Activated CD4-positive, alpha-beta T cell treated with anti-CD3 and anti-CD28 coated beads, Interleukin-2, amount 10 ng/mL, durations not matched to agents 7 days and 5 days (primary cell): ENCODE data around the gene ACSS1. TPM values are rescaled to one million over a fixed set of nuclear protein-coding genes. Genes with fewer than 3 reads are reported as not detected.

Experiments used
- CTCF ChIA-PET: fragments of 350-600 bp; sonication (Branson Sonifier 250); formaldehyde crosslinking; loops from one replicate; lab custom pipeline; 2021; ENCODE audit warnings: antibody characterized with exemption; lab: Charles Lee
- POLR2A ChIA-PET: fragments of 350-600 bp; sonication (Branson Sonifier 250); formaldehyde crosslinking; loops from one replicate; lab custom pipeline; 2021; ENCODE audit warnings: antibody characterized with exemption; lab: Charles Lee
- DNase-seq: peaks from one replicate; pipeline ENCODE4 v3.0.0-alpha.2; 2020
- H3K27ac Mint-ChIP-seq: one replicate; pipeline ENCODE4 v1.8.0; 2021; ENCODE audit warnings: mild to moderate bottlenecking, moderate library complexity, mixed read lengths
- H3K27me3 Mint-ChIP-seq: one replicate; pipeline ENCODE4 v1.8.0; 2021; ENCODE audit warnings: mixed read lengths
- H3K36me3 Mint-ChIP-seq: one replicate; pipeline ENCODE4 v1.8.0; 2021; ENCODE audit warnings: low read depth, mixed read lengths
- H3K4me1 Mint-ChIP-seq: one replicate; pipeline ENCODE4 v1.8.0; 2021; ENCODE audit warnings: mixed read lengths
- H3K4me3 Mint-ChIP-seq: one replicate; pipeline ENCODE4 v1.8.0; 2021; ENCODE audit warnings: mild to moderate bottlenecking, moderate library complexity, mixed read lengths
- H3K9me3 Mint-ChIP-seq: one replicate; pipeline ENCODE4 v1.8.0; 2021; ENCODE audit warnings: mixed read lengths
- total RNA-seq, 2 experiments: library from RNA; stranded (reverse); gene quantifications; one replicate each; pipeline ENCODE4 v1.2.3, GENCODE V29; 2021

ACSS1 gene
- total RNA-seq, 2 experiments from 2014 or later = 41.1 to 54.1 TPM

DNA sequence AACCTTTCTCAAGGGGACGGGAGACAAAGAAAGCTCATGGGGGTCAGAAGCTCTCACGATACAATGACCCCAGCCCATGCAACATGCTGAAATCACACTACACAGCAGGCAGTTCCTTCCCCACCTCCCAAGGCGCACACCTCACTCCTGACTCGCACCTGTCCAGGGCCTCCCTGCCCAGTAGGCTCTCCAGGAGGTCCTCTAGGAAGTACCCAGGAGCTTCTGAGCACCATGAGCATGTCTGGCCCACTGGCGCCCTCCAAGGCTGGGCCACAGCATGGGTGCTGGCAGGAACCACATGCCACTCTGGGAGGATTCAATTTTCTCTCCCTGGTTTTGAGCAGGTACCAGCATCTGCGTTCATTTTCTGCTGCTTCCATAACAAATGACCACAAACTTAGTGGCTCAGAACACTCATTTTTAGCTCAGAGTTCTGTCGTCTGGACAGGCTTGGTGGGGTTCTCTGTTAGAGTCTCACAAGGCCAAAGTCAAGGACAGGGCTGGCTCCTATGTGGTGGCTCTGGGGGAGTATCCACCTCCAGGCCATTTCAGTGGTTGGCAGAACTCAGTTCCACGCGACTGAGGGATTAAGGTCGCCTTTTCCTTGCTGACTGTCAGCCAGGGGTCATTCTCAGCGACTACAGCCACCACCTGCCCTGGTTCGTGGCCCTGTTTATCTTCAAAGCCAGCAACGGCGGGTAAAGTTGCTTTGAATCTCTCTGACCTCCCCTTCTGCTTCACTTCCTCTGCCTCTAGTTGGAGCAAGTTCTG, 32.7 kb downstream of the ACSS1 start:
- H3K27me3 Mint-ChIP-seq = no peaks in the 10 kb centered on the region
- H3K27ac Mint-ChIP-seq = no peak overlapping the region
- CTCF ChIA-PET = interaction anchor here (1.6 kb wide), 1 partner anchor 19 kb away, joined by 3 read pairs; no protein-coding TSS in a partner anchor
- POLR2A ChIA-PET = no interaction called here
- DNase-seq = no peak
- H3K36me3 Mint-ChIP-seq = peaks cover 10% of the 10 kb centered on the region
- H3K4me3 Mint-ChIP-seq = no peak overlapping the region
- no peaks in the 10 kb centered on the region for H3K9me3 Mint-ChIP-seq
- H3K4me1 Mint-ChIP-seq = no peaks in the 10 kb centered on the region

DNA sequence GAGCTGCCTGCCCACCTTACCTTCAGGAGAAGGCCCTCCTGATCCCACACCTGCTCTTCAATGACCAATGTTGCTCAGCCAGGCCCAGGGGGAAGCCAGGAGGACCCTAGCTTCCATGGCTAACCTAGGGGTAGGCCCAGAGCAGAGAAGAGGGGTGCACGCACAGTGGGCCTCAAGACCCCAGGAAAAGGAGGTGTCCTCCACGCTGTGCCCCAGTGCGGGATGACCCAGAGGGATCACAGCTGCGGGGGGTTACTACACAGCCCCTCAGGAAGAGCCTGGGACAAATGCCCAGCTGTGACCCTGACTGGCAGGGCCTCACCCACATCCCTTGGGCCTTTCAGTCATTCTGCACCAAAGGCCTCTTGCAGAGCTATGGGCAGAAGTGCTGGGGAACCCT, 33.8 kb downstream of the ACSS1 start:
- CTCF ChIA-PET = interaction anchor here (1.6 to 2.6 kb wide), 2 partner anchors 14 to 18 kb away, joined by 3 to 16 read pairs; no protein-coding TSS in a partner anchor
- Mint-ChIP-seq H3K27me3 (no peaks in the 10 kb centered on the region), H3K9me3 (no peaks in the 10 kb centered on the region), H3K36me3 (peaks cover 8% of the 10 kb centered on the region), H3K4me3 (no peak overlapping the region), H3K4me1 (no peaks in the 10 kb centered on the region), H3K27ac (no peak overlapping the region)
- no peak for DNase-seq
- POLR2A ChIA-PET = no interaction called here

GRCh38 chr20:25023356-25023755, 34.6 kb downstream of the ACSS1 start:
- Mint-ChIP-seq H3K9me3 (no peaks in the 10 kb centered on the region), H3K27me3 (no peaks in the 10 kb centered on the region), H3K4me3 (no peak overlapping the region), H3K4me1 (no peaks in the 10 kb centered on the region), H3K36me3 (peaks cover 4% of the 10 kb centered on the region), H3K27ac (no peak overlapping the region)
- POLR2A ChIA-PET = no interaction called here
- DNase-seq = no peak
- CTCF ChIA-PET = interaction anchor here (0.6 to 2.6 kb wide), 2 partner anchors 13 to 427 kb away, joined by 3 to 16 read pairs; no protein-coding TSS in a partner anchor

- no peak for DNase-seq
- no peaks in the 10 kb centered on the region for H3K27me3 Mint-ChIP-seq
- CTCF ChIA-PET = interaction anchor here (2.6 kb wide), 1 partner anchor 12 kb away, joined by 16 read pairs; no protein-coding TSS in a partner anchor
- peaks cover 4% of the 10 kb centered on the region for H3K36me3 Mint-ChIP-seq
- no peak overlapping the region for H3K27ac Mint-ChIP-seq
- H3K4me3 Mint-ChIP-seq = no peak overlapping the region
- H3K4me1 Mint-ChIP-seq = no peaks in the 10 kb centered on the region
- H3K9me3 Mint-ChIP-seq = no peaks in the 10 kb centered on the region
- POLR2A ChIA-PET = no interaction called here
Observed at GRCh38 chr20:25022680-25023079, 35.3 kb downstream of the ACSS1 start.

- H3K4me1 Mint-ChIP-seq = no peaks in the 10 kb centered on the region
- H3K27ac Mint-ChIP-seq = no peak overlapping the region
- no peaks in the 10 kb centered on the region for H3K27me3 Mint-ChIP-seq
- no peaks in the 10 kb centered on the region for H3K9me3 Mint-ChIP-seq
- CTCF ChIA-PET = no interaction called here
- no peaks in the 10 kb centered on the region for H3K36me3 Mint-ChIP-seq
- DNase-seq = no peak
- no peak overlapping the region for H3K4me3 Mint-ChIP-seq
- POLR2A ChIA-PET = no interaction called here
Observed at GRCh38 chr20:25021336-25021735, 36.6 kb downstream of the ACSS1 start.

DNA sequence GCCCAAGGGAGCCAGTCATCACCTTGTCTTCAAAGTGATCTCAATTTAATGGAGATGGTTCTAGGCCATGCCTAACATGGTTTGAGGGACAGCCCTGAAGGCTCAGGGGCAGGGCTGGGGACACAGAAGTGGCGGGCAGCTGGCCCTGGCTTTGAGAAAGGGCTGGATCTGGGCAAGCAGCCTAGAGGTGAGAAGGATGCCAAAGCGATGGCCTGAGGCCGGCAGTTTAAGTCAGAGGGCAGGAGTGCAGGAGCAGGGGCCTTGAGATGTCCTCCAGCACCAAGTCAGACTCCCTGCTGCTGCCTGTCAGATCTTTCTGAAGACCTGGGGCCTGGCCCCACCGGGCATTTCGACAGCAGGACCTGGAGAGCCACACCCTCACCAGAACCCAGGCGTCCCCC, 37.0 kb downstream of the ACSS1 start:
- Mint-ChIP-seq H3K4me3 (no peak overlapping the region), H3K27ac (no peak overlapping the region), H3K4me1 (no peaks in the 10 kb centered on the region), H3K36me3 (no peaks in the 10 kb centered on the region), H3K27me3 (no peaks in the 10 kb centered on the region), H3K9me3 (no peaks in the 10 kb centered on the region)
- POLR2A ChIA-PET = interaction anchor here (0.5 kb wide), 1 partner anchor 135 kb away, joined by 5 read pairs; no protein-coding TSS in a partner anchor
- no peak for DNase-seq
- CTCF ChIA-PET = no interaction called here

- Mint-ChIP-seq H3K36me3 (no peaks in the 10 kb centered on the region), H3K9me3 (no peaks in the 10 kb centered on the region), H3K4me1 (no peaks in the 10 kb centered on the region), H3K27ac (no peak overlapping the region), H3K4me3 (no peak overlapping the region), H3K27me3 (no peaks in the 10 kb centered on the region)
- ChIA-PET POLR2A (interaction anchor here (0.5 kb wide), 1 partner anchor 134 kb away, joined by 5 read pairs; no protein-coding TSS in a partner anchor), CTCF (no interaction called here)
- no peak for DNase-seq
Observed at GRCh38 chr20:25020345-25020744, 37.6 kb downstream of the ACSS1 start.

- H3K36me3 Mint-ChIP-seq = no peaks in the 10 kb centered on the region
- no peak overlapping the region for H3K27ac Mint-ChIP-seq
- ChIA-PET CTCF (interaction anchor here (0.6 kb wide), 1 partner anchor 204 kb away, joined by 3 read pairs; no protein-coding TSS in a partner anchor), POLR2A (no interaction called here)
- H3K27me3 Mint-ChIP-seq = no peaks in the 10 kb centered on the region
- no peaks in the 10 kb centered on the region for H3K9me3 Mint-ChIP-seq
- H3K4me3 Mint-ChIP-seq = no peak overlapping the region
- DNase-seq = no peak
- no peaks in the 10 kb centered on the region for H3K4me1 Mint-ChIP-seq
Observed at GRCh38 chr20:25019381-25020155, 38.4 kb downstream of the ACSS1 start.

DNA sequence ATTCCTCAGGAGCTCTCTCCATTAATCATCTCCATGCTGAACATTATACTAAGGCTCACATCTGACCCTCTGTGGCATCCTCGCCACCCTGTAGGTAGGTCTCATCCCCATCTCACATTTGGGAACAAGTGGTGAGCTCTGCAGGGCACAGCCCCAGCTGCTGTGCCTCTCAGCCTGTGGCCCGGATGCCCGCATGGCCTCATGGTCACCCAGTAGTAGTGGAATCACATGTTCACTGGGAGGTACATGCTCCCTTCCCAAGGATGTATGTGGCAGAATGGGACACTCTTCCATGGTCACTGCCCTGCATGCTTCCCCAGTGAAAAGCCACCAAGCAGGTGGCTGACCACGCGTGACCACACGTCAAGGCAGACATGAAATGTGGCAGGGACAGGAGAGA, 39.1 kb downstream of the ACSS1 start:
- DNase-seq = no peak
- no peaks in the 10 kb centered on the region for H3K36me3 Mint-ChIP-seq
- ChIA-PET CTCF (no interaction called here), POLR2A (no interaction called here)
- H3K4me3 Mint-ChIP-seq = no peak overlapping the region
- H3K27ac Mint-ChIP-seq = no peak overlapping the region
- no peaks in the 10 kb centered on the region for H3K27me3 Mint-ChIP-seq
- no peaks in the 10 kb centered on the region for H3K4me1 Mint-ChIP-seq
- no peaks in the 10 kb centered on the region for H3K9me3 Mint-ChIP-seq

DNA sequence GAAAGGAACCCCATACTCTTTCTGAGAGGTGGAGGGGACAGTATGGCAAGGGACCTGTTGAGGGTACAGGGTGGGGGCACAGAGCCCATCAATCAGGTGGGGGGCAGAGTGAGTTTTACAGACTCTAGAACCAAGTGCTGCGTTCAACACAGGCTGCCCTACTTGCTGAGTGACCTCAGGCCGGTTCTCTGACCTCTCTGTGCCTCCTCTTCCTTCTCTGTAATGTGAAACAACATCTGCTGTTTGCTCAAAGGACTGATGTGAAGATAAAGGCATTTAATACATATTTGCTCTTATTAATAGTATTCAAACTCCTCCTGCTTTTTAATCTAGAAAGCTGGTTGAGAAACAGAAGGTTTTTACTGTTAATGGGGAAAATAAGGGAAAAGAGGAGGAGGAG, 39.5 kb downstream of the ACSS1 start:
- Mint-ChIP-seq H3K27me3 (no peaks in the 10 kb centered on the region), H3K36me3 (no peaks in the 10 kb centered on the region), H3K4me3 (no peak overlapping the region), H3K4me1 (no peaks in the 10 kb centered on the region), H3K9me3 (no peaks in the 10 kb centered on the region), H3K27ac (no peak overlapping the region)
- DNase-seq = no peak
- ChIA-PET POLR2A (no interaction called here), CTCF (no interaction called here)

DNA sequence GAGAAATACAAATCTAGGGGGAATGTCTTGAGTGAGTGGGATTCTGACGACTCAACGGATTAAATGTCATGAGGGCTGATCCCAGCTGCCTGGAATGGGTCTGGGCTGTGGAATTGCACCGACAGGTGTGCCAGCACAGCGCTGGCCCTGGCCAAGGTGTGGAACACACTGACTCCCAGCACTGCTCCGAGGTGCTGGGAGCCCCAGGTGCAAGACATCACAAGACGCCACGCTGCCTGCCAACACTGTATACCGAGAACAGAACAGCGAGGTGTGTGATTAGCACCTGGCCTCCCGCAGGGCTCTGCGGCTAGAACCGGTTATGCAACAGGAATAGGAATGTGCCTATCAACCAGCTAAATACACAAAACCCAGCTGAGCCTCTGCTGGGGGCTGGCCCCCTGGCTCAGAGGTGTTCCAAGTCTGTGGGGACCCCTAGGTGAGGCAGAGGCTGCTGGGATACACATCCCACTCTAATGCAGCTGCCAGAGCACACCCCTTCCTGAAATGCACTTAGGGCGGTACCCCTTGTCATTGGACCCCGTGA, 40.6 kb downstream of the ACSS1 start:
- Mint-ChIP-seq H3K36me3 (peaks cover 3% of the 10 kb centered on the region), H3K9me3 (no peaks in the 10 kb centered on the region), H3K27ac (peak overlapping the region; percentile 36), H3K4me1 (no peaks in the 10 kb centered on the region), H3K4me3 (no peak overlapping the region), H3K27me3 (no peaks in the 10 kb centered on the region)
- DNase-seq = no peak
- ChIA-PET CTCF (no interaction called here), POLR2A (no interaction called here)

DNA sequence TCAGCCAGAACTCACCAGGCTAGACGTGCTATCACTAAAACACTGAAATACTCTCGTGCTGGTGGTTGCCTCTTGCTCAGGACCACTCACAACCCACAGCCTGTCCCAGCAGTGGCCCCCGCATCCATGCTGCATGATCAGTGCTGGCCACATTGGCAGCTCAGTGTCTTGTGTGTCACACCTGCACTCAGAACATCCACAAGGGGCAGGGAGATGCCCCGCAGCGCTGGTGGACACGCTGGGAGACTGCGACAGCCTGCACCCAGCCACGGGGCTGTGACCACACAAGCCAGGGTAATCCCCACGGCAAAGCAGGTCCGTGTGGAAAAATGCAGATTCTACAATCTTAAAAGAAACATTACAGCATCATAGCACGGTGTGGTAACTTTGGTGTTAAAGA, 41.5 kb downstream of the ACSS1 start:
- peaks cover 4% of the 10 kb centered on the region for H3K36me3 Mint-ChIP-seq
- H3K4me3 Mint-ChIP-seq = no peak overlapping the region
- DNase-seq = no peak
- H3K27ac Mint-ChIP-seq = no peak overlapping the region
- POLR2A ChIA-PET = no interaction called here
- CTCF ChIA-PET = interaction anchor here (0.7 kb wide), 1 partner anchor 38 kb away, joined by 5 read pairs; no protein-coding TSS in a partner anchor
- no peaks in the 10 kb centered on the region for H3K27me3 Mint-ChIP-seq
- no peaks in the 10 kb centered on the region for H3K9me3 Mint-ChIP-seq
- H3K4me1 Mint-ChIP-seq = no peaks in the 10 kb centered on the region

- Mint-ChIP-seq H3K4me3 (no peak overlapping the region), H3K27me3 (no peaks in the 10 kb centered on the region), H3K4me1 (no peaks in the 10 kb centered on the region), H3K9me3 (no peaks in the 10 kb centered on the region), H3K36me3 (peaks cover 8% of the 10 kb centered on the region), H3K27ac (no peak overlapping the region)
- POLR2A ChIA-PET = no interaction called here
- DNase-seq = no peak
- CTCF ChIA-PET = interaction anchor here (0.7 kb wide), 1 partner anchor 18 kb away, joined by 3 read pairs; no protein-coding TSS in a partner anchor
Observed at GRCh38 chr20:25015986-25016385, 42.0 kb downstream of the ACSS1 start.
